Neural cell (in vitro differentiated cells): ENCODE results near the gene DNAH3. TPM values are rescaled to one million over a fixed set of nuclear protein-coding genes. Genes with fewer than 3 reads are reported as not detected.

Source experiments
- H2AFZ ChIP-seq: fragments of 200-600, 300-800 bp; sonication (generic), shearing (Covaris generic); 2 replicates; pipeline ENCODE4 v1.6.0; 2014; ENCODE audit warnings: low read depth, mild to moderate bottlenecking, antibody characterized with exemption, low read length, moderate library complexity
- H3F3A ChIP-seq: fragments of 200-600 bp; shearing (Covaris generic); 2 replicates; pipeline ENCODE4 v1.6.1; 2016; ENCODE audit warnings: mild to moderate bottlenecking, moderate library complexity, mixed read lengths, antibody characterized with exemption, low read length; ENCODE audit not compliant: insufficient read depth, poor library complexity, severe bottlenecking
- H3K27ac ChIP-seq: fragments of 200-600, 300-800 bp; sonication (generic), shearing (Covaris generic); 2 replicates; pipeline ENCODE4 v1.5.1; 2014; ENCODE audit warnings: mild to moderate bottlenecking, low read length, moderate library complexity
- H3K27me3 ChIP-seq: fragments of 300-800, 200-600 bp; sonication (generic), shearing (Covaris generic); 2 replicates; pipeline ENCODE4 v1.6.0; 2014; ENCODE audit warnings: mild to moderate bottlenecking, low read depth, low read length, moderate library complexity; ENCODE audit not compliant: insufficient read depth
- H3K36me3 ChIP-seq: fragments of 300-800, 200-600 bp; sonication (generic), shearing (Covaris generic); 2 replicates; pipeline ENCODE4 v1.5.1; 2014; ENCODE audit warnings: mild to moderate bottlenecking, antibody characterized with exemption, low read length, moderate library complexity; ENCODE audit not compliant: insufficient read depth
- H3K4me2 ChIP-seq: fragments of 300-800, 200-600 bp; sonication (generic), shearing (Covaris generic); 2 replicates; pipeline ENCODE4 v1.6.0; 2014; ENCODE audit warnings: mild to moderate bottlenecking, low read length
- H3K4me3 ChIP-seq: fragments of 300-800, 200-600 bp; sonication (generic), shearing (Covaris generic); 2 replicates; pipeline ENCODE4 v1.5.1; 2014; ENCODE audit warnings: mild to moderate bottlenecking, low read length, moderate library complexity
- H3K79me2 ChIP-seq: fragments of 200-600 bp; shearing (Covaris generic); replicated peaks from 2 replicates; pipeline ENCODE4 v1.6.0; 2014; ENCODE audit warnings: mild to moderate bottlenecking, low read length, moderate library complexity; ENCODE audit not compliant: insufficient read depth
- H3K9ac ChIP-seq: fragments of 300-800, 200-600 bp; sonication (generic), shearing (Covaris generic); 2 replicates; pipeline ENCODE4 v1.6.1; 2016; ENCODE audit warnings: mild to moderate bottlenecking, low read length, mixed read lengths
- H3K9me2 ChIP-seq: fragments of 200-600 bp; shearing (Covaris generic); 2 replicates; pipeline ENCODE4 v1.6.1; 2016; ENCODE audit warnings: mild to moderate bottlenecking, low read length, mixed read lengths; ENCODE audit not compliant: insufficient read depth
- H3K9me3 ChIP-seq: fragments of 200-600, 300-800 bp; sonication (generic), shearing (Covaris generic); 2 replicates; pipeline ENCODE4 v1.6.1; 2016; ENCODE audit warnings: mild to moderate bottlenecking, mixed run types, low read length, moderate library complexity, mixed read lengths
- H4K20me1 ChIP-seq: fragments of 200-600 bp; shearing (Covaris generic); 2 replicates; pipeline ENCODE4 v1.6.1; 2016; ENCODE audit warnings: mild to moderate bottlenecking, mixed run types; ENCODE audit not compliant: insufficient read depth
- CTCF ChIP-seq: fragments of 450-650 bp; IDR thresholded peaks from 2 replicates; pipeline ENCODE4 v1.5.1; 2014; ENCODE audit warnings: antibody characterized with exemption, mild to moderate bottlenecking, moderate library complexity; ENCODE audit not compliant: poor library complexity, severe bottlenecking
- EP300 ChIP-seq: fragments of 450-650 bp; conservative IDR thresholded peaks from 2 replicates; pipeline ENCODE4 v1.6.1; 2014; ENCODE audit warnings: antibody characterized with exemption, mild to moderate bottlenecking, moderate library complexity; ENCODE audit not compliant: poor library complexity, severe bottlenecking
- EZH2 ChIP-seq: fragments of 200-600, 300-800 bp; shearing (Covaris generic), sonication (generic); IDR thresholded peaks from 2 replicates; pipeline ENCODE4 v1.6.1; 2014; ENCODE audit warnings: antibody characterized with exemption, low read length, borderline replicate concordance, mild to moderate bottlenecking; ENCODE audit not compliant: insufficient read depth, poor library complexity, severe bottlenecking
- MXI1 ChIP-seq: fragments of 450-650 bp; conservative IDR thresholded peaks from 2 replicates; pipeline ENCODE4 v1.6.1; 2014; ENCODE audit warnings: antibody characterized with exemption, mild to moderate bottlenecking; ENCODE audit not compliant: poor library complexity, severe bottlenecking
- POLR2AphosphoS5 ChIP-seq: IDR thresholded peaks from 2 replicates; pipeline ENCODE4 v1.6.1; 2012
- RAD21 ChIP-seq: fragments of 450-650 bp; conservative IDR thresholded peaks from 2 replicates; pipeline ENCODE4 v1.6.1; 2014; ENCODE audit warnings: antibody characterized with exemption, mild to moderate bottlenecking, moderate library complexity
- SMC3 ChIP-seq: fragments of 450-650 bp; conservative IDR thresholded peaks from 2 replicates; pipeline ENCODE4 v1.6.1; 2014; ENCODE audit warnings: antibody characterized with exemption, mild to moderate bottlenecking, moderate library complexity; ENCODE audit not compliant: poor library complexity
- TAF1 ChIP-seq: IDR thresholded peaks from 2 replicates; pipeline ENCODE4 v1.6.1; 2012; ENCODE audit warnings: low read depth
- polyA plus RNA-seq: library from polyadenylated mRNA; depleted of rRNA; stranded (reverse); fragments of >200 nt; gene quantifications from 2 replicates; pipeline ENCODE4 v1.2.3, GENCODE V29; 2014
- TF ChIP-seq, protein P1 (sequence below): IDR thresholded peaks from 2 replicates; pipeline ENCODE4 v1.6.1; 2012; ENCODE audit warnings: borderline replicate concordance

The DNAH3 gene
- polyA plus RNA-seq, 1 donor from 2014 or later, result 0.06 TPM

GRCh38 chr16:20887207-20887606 lies 263.4 kb downstream of the DNAH3 start:
- Histone ChIP-seq H3K9me2 (no peaks in the 10 kb centered on the region), H2AFZ (no peak overlapping the region), H3K9ac (no peak overlapping the region), H3K79me2 (peaks cover 19% of the 10 kb centered on the region), H3K27ac (no peak overlapping the region), H3K4me2 (no peak overlapping the region), H3K9me3 (no peaks in the 10 kb centered on the region), H3F3A (no peaks in the 10 kb centered on the region), H4K20me1 (no peaks in the 10 kb centered on the region), H3K4me3 (no peak overlapping the region), H3K27me3 (no peaks in the 10 kb centered on the region), H3K36me3 (no peaks in the 10 kb centered on the region)
- no peak for TF ChIP-seq MXI1
- TF ChIP-seq POLR2AphosphoS5, result no peak
- no peak for TF ChIP-seq CTCF
- TF ChIP-seq SMC3, result no peak
- TF ChIP-seq, protein P1, sequence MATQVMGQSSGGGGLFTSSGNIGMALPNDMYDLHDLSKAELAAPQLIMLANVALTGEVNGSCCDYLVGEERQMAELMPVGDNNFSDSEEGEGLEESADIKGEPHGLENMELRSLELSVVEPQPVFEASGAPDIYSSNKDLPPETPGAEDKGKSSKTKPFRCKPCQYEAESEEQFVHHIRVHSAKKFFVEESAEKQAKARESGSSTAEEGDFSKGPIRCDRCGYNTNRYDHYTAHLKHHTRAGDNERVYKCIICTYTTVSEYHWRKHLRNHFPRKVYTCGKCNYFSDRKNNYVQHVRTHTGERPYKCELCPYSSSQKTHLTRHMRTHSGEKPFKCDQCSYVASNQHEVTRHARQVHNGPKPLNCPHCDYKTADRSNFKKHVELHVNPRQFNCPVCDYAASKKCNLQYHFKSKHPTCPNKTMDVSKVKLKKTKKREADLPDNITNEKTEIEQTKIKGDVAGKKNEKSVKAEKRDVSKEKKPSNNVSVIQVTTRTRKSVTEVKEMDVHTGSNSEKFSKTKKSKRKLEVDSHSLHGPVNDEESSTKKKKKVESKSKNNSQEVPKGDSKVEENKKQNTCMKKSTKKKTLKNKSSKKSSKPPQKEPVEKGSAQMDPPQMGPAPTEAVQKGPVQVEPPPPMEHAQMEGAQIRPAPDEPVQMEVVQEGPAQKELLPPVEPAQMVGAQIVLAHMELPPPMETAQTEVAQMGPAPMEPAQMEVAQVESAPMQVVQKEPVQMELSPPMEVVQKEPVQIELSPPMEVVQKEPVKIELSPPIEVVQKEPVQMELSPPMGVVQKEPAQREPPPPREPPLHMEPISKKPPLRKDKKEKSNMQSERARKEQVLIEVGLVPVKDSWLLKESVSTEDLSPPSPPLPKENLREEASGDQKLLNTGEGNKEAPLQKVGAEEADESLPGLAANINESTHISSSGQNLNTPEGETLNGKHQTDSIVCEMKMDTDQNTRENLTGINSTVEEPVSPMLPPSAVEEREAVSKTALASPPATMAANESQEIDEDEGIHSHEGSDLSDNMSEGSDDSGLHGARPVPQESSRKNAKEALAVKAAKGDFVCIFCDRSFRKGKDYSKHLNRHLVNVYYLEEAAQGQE, result no peak
- no peak for TF ChIP-seq TAF1
- no peak for TF ChIP-seq RAD21
- TF ChIP-seq EP300, result no peak
- TF ChIP-seq EZH2, result no peak

DNA sequence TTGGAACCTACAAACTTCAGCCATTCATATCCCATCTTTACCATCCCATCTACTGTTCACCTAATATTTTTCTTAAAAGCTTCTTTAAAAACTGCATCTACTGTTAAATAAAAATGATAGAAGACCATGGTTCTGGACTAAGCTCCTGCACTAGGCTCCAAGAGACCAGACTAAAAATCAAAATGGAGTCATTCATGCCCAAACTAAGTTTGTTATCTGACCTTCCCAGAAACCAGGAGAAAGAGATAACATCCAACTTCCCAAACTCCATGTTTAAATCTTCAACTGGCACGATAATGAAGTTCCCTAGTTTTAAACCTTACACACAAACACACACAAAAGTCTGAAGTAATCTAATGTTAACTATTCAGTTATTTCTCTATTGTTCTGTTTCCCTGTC lies 264.3 kb downstream of the DNAH3 start:
- no peaks in the 10 kb centered on the region for H3K9me3 ChIP-seq
- H4K20me1 ChIP-seq, result no peaks in the 10 kb centered on the region
- TF ChIP-seq RAD21 (no peak), CTCF (no peak), POLR2AphosphoS5 (no peak), SMC3 (no peak), EP300 (no peak), TAF1 (no peak), EZH2 (no peak), MXI1 (no peak)
- TF ChIP-seq, protein P1, result no peak
- no peak overlapping the region for H3K9ac ChIP-seq
- no peaks in the 10 kb centered on the region for H3K27me3 ChIP-seq
- H3K9me2 ChIP-seq, result no peaks in the 10 kb centered on the region
- H2AFZ ChIP-seq, result no peak overlapping the region
- H3K27ac ChIP-seq, result no peak overlapping the region
- no peaks in the 10 kb centered on the region for H3K36me3 ChIP-seq
- no peak overlapping the region for H3K4me2 ChIP-seq
- peaks cover 15% of the 10 kb centered on the region for H3K79me2 ChIP-seq
- no peaks in the 10 kb centered on the region for H3F3A ChIP-seq
- H3K4me3 ChIP-seq, result no peak overlapping the region
